ENCODE results near the gene DCAF7. TPM values are rescaled to one million over a fixed set of nuclear protein-coding genes. Genes with fewer than 3 reads are reported as not detected.

Gene DCAF7
- polyA plus RNA-seq, 3 donors = 41.9 to 89.4 (median 58.1) TPM

- Mint-ChIP-seq H3K4me3 (peak overlapping the region; percentile 6 to 67), H3K4me1 (peaks cover 82% of the 10 kb centered on the region), H3K9me3 (no peaks in the 10 kb centered on the region), H3K27me3 (ENCODE audit: low read depth in 3 of 3) (no peaks in the 10 kb centered on the region), H3K27ac (peak overlapping the region; percentile 90 to 96 (median 94)), H3K36me3 (peaks cover 51 to 69% of the 10 kb centered on the region in 2 donors)
- peaks cover 73 to 74% of the 10 kb centered on the region in 2 donors for H3K4me1 ChIP-seq (ENCODE audit: control insufficient read depth in 1 of 2, insufficient read depth in 2 of 2, low read length in 2 of 2)
- H4K20me1 ChIP-seq (ENCODE audit: insufficient read depth, low read length) = peaks cover 7% of the 10 kb centered on the region
- WGBS (ENCODE audit: insufficient coverage) = 0% methylated on average over 1 of the region's 4 CpGs
- peak overlapping the region; percentile 29 for H3K9ac ChIP-seq (ENCODE audit: insufficient read depth, low read length, poor library complexity, severe bottlenecking)
- no peak for TF ChIP-seq CTCF (IDR thresholded peaks at IDR 0.05)
- peaks cover 28 to 30% of the 10 kb centered on the region in 2 donors for H3K36me3 ChIP-seq (replicated peaks in 1 of 2; ENCODE audit: control insufficient read depth in 1 of 2, insufficient read depth in 2 of 2, low read length in 2 of 2)
- H3K27ac ChIP-seq (ENCODE audit: low read depth in 1 of 2, low read length in 2 of 2) = peak overlapping the region; percentile 78 to 90
- H3K4me3 ChIP-seq (replicated peaks in 1 of 3; ENCODE audit: low read depth in 2 of 3, low read length in 3 of 3) = peak overlapping the region in 1 of 3 experiments; percentile 54
- H3K4me2 ChIP-seq (replicated peaks; ENCODE audit: extremely low read depth, low read length, poor library complexity, severe bottlenecking) = peak overlapping the region; percentile 67
- no peaks in the 10 kb centered on the region for H3K9me3 ChIP-seq (replicated peaks in 1 of 2; ENCODE audit: control insufficient read depth in 1 of 2, insufficient read depth in 1 of 2, low read length in 2 of 2)
- H2AFZ ChIP-seq (ENCODE audit: insufficient read depth, low read depth, low read length, poor library complexity, severe bottlenecking) = no peak overlapping the region
- H3K27me3 ChIP-seq (ENCODE audit: control insufficient read depth in 2 of 2, insufficient read depth in 2 of 2, low read length in 2 of 2) = no peaks in the 10 kb centered on the region
- peak; percentile 91 to 93 (median 92) for DNase-seq
- peaks cover 54% of the 10 kb centered on the region for H3K79me2 ChIP-seq (ENCODE audit: insufficient read depth, low read length)
- intact Hi-C loops (cut with micrococcal nuclease) = no loop called here
These were observed 91.6 kb downstream of the DCAF7 start for GRCh38 chr17:63641692-63642448.

Small RNA genes lying within 50 kb of the gene (small RNA-seq; reads per million reads assigned to genes)
- not detected for gene RNU6-288P (ENCODE audit: insufficient read length, low read depth)

Other genes starting within 250 kb of the DCAF7 start
- 10 to 100 TPM in 1 of 3 donors, 1 to 10 TPM in 2; 5.2 to 11.8 (median 8.3) TPM for gene CYB561, start 104.2 kb upstream of the DCAF7 start, polyA plus RNA-seq
- gene ACE, start 73.4 kb upstream of the DCAF7 start, polyA plus RNA-seq = under 1 TPM in 1 of 3 donors, not detected in 2; 0.55 TPM
- not detected for gene KCNH6, start 27.1 kb upstream of the DCAF7 start, polyA plus RNA-seq
- gene TACO1, start 50.4 kb downstream of the DCAF7 start, polyA plus RNA-seq = 10 to 100 TPM in 1 of 3 donors, 1 to 10 TPM in 2; 4.1 to 12.5 (median 9.5) TPM
- 100 to 1,000 TPM in 1 of 3 donors, 10 to 100 TPM in 2; 52.2 to 219 (median 63.6) TPM for gene MAP3K3, start 71.9 kb downstream of the DCAF7 start, polyA plus RNA-seq
- 100 to 1,000 TPM; 315 to 631 (median 334) TPM for gene LIMD2, start 149.6 kb downstream of the DCAF7 start, polyA plus RNA-seq
- gene STRADA, start 191.3 kb downstream of the DCAF7 start, polyA plus RNA-seq = 10 to 100 TPM; 12.5 to 51.9 (median 19.8) TPM
- 10 to 100 TPM; 15.2 to 56.4 (median 43.0) TPM for gene CCDC47, start 223.1 kb downstream of the DCAF7 start, polyA plus RNA-seq
- gene DDX42, start 223.7 kb downstream of the DCAF7 start, polyA plus RNA-seq = 10 to 100 TPM in 1 of 3 donors, 1 to 10 TPM in 2; 3.1 to 89.2 (median 5.3) TPM

All from CD14-positive monocyte (primary cell).